ENCODE measurements around the gene EPB41L2.

EPB41L2 gene

GRCh38 chr6:130966344-130966980 is 96.6 kb downstream of the EPB41L2 start:
- Histone ChIP-seq H3K4me3 (no peak overlapping the region), H3K4me1 (peaks cover 5% of the 10 kb centered on the region), H3K9ac (no peak overlapping the region), H3K36me3 (peaks cover 5% of the 10 kb centered on the region; the same call in 1 of the 2 replicates), H3K4me2 (no peak overlapping the region), H3K27ac (no peak overlapping the region), H3K27me3 (no peaks in the 10 kb centered on the region), H3K9me3 (peaks cover 6% of the 10 kb centered on the region; the same call in 1 of the 2 replicates), H4K20me1 (peaks cover 34% of the 10 kb centered on the region; the same call in 1 of the 2 replicates)
- no peak for TF ChIP-seq Cebpa-rat (IDR thresholded peaks at IDR 0.05)

GRCh38 chr6:130965656-130966055 is 97.4 kb downstream of the EPB41L2 start:
- H3K27me3 ChIP-seq, result no peaks in the 10 kb centered on the region
- H3K9me3 ChIP-seq, result peaks cover 6% of the 10 kb centered on the region; the same call in 1 of the 2 replicates
- H3K4me3 ChIP-seq, result no peak overlapping the region
- H3K4me1 ChIP-seq, result peaks cover 9% of the 10 kb centered on the region
- H3K4me2 ChIP-seq, result no peak overlapping the region
- H3K9ac ChIP-seq, result no peak overlapping the region
- no peak for TF ChIP-seq Cebpa-rat (IDR thresholded peaks at IDR 0.05)
- H4K20me1 ChIP-seq, result peaks cover 29% of the 10 kb centered on the region; the same call in 1 of the 2 replicates
- peaks cover 5% of the 10 kb centered on the region; the same call in 1 of the 2 replicates for H3K36me3 ChIP-seq
- no peak overlapping the region for H3K27ac ChIP-seq

- Histone ChIP-seq H4K20me1 (peaks cover 23% of the 10 kb centered on the region; the same call in 1 of the 2 replicates), H3K36me3 (peaks cover 5% of the 10 kb centered on the region; the same call in 1 of the 2 replicates), H3K4me1 (peaks cover 9% of the 10 kb centered on the region), H3K9ac (no peak overlapping the region), H3K27ac (no peak overlapping the region), H3K27me3 (no peaks in the 10 kb centered on the region), H3K4me3 (no peak overlapping the region), H3K4me2 (no peak overlapping the region), H3K9me3 (peaks cover 6% of the 10 kb centered on the region; the same call in 1 of the 2 replicates)
- no peak for TF ChIP-seq Cebpa-rat (IDR thresholded peaks at IDR 0.05)
Observed at GRCh38 chr6:130964808-130965604, 98.0 kb downstream of the EPB41L2 start.

- Histone ChIP-seq H3K36me3 (peaks cover 5% of the 10 kb centered on the region; the same call in 1 of the 2 replicates), H4K20me1 (peaks cover 19% of the 10 kb centered on the region; the same call in 1 of the 2 replicates)
Observed at GRCh38 chr6:130964289-130964688, 98.8 kb downstream of the EPB41L2 start.

GRCh38 chr6:130962966-130963365 is 100.1 kb downstream of the EPB41L2 start:
- H3K4me2 ChIP-seq, result no peak overlapping the region
- no peak overlapping the region for H3K27ac ChIP-seq
- peaks cover 9% of the 10 kb centered on the region for H3K4me1 ChIP-seq
- no peak overlapping the region for H3K9ac ChIP-seq
- H4K20me1 ChIP-seq, result peaks cover 17% of the 10 kb centered on the region; the same call in 1 of the 2 replicates
- peaks cover 14% of the 10 kb centered on the region for H3K36me3 ChIP-seq
- H3K4me3 ChIP-seq, result no peak overlapping the region
- no peaks in the 10 kb centered on the region for H3K27me3 ChIP-seq
- peaks cover 17% of the 10 kb centered on the region for H3K9me3 ChIP-seq
- no peak for TF ChIP-seq Cebpa-rat (IDR thresholded peaks at IDR 0.05)

More at GRCh38 chr6:130964289-130964688, 98.8 kb downstream of the EPB41L2 start:
- TF ChIP-seq Cebpa-rat (IDR thresholded peaks at IDR 0.05), result no peak
- Histone ChIP-seq H3K9me3 (peaks cover 6% of the 10 kb centered on the region; the same call in 1 of the 2 replicates), H3K4me1 (peaks cover 9% of the 10 kb centered on the region), H3K4me2 (no peak overlapping the region), H3K9ac (no peak overlapping the region), H3K27me3 (no peaks in the 10 kb centered on the region), H3K27ac (no peak overlapping the region), H3K4me3 (no peak overlapping the region)

GRCh38 chr6:130961148-130961547 is 101.9 kb downstream of the EPB41L2 start:
- peaks cover 9% of the 10 kb centered on the region for H3K4me1 ChIP-seq
- no peak overlapping the region for H3K4me3 ChIP-seq
- H3K9ac ChIP-seq, result no peak overlapping the region
- H3K4me2 ChIP-seq, result peak overlapping the region; percentile 2; the same call in 1 of the 2 replicates
- TF ChIP-seq Cebpa-rat (IDR thresholded peaks at IDR 0.05), result no peak
- peaks cover 17% of the 10 kb centered on the region for H3K9me3 ChIP-seq
- H3K36me3 ChIP-seq, result peaks cover 18% of the 10 kb centered on the region
- no peaks in the 10 kb centered on the region for H3K27me3 ChIP-seq
- H4K20me1 ChIP-seq, result peaks cover 4% of the 10 kb centered on the region; the same call in 1 of the 2 replicates
- no peak overlapping the region for H3K27ac ChIP-seq

GRCh38 chr6:130959951-130960350 is 103.1 kb downstream of the EPB41L2 start:
- no peak for TF ChIP-seq Cebpa-rat (IDR thresholded peaks at IDR 0.05)
- no peaks in the 10 kb centered on the region for H4K20me1 ChIP-seq
- no peak overlapping the region for H3K9ac ChIP-seq
- H3K4me2 ChIP-seq, result no peak overlapping the region
- H3K4me3 ChIP-seq, result no peak overlapping the region
- H3K4me1 ChIP-seq, result peaks cover 9% of the 10 kb centered on the region
- no peaks in the 10 kb centered on the region for H3K27me3 ChIP-seq
- H3K36me3 ChIP-seq, result peaks cover 29% of the 10 kb centered on the region
- peaks cover 17% of the 10 kb centered on the region for H3K9me3 ChIP-seq
- no peak overlapping the region for H3K27ac ChIP-seq

- Histone ChIP-seq H3K4me2 (no peak overlapping the region), H3K9ac (no peak overlapping the region), H3K27me3 (no peaks in the 10 kb centered on the region), H3K36me3 (peaks cover 43% of the 10 kb centered on the region), H3K9me3 (peaks cover 17% of the 10 kb centered on the region), H3K4me3 (no peak overlapping the region), H3K27ac (no peak overlapping the region), H3K4me1 (peaks cover 9% of the 10 kb centered on the region), H4K20me1 (no peaks in the 10 kb centered on the region)
- no peak for TF ChIP-seq Cebpa-rat (IDR thresholded peaks at IDR 0.05)
Observed at GRCh38 chr6:130958468-130958867, 104.6 kb downstream of the EPB41L2 start.

- no peak overlapping the region for H3K27ac ChIP-seq
Observed at GRCh38 chr6:130955755-130956154, 107.3 kb downstream of the EPB41L2 start.

More at GRCh38 chr6:130955755-130956154, 107.3 kb downstream of the EPB41L2 start:
- Histone ChIP-seq H3K4me3 (no peak overlapping the region), H4K20me1 (no peaks in the 10 kb centered on the region), H3K9me3 (peaks cover 18% of the 10 kb centered on the region), H3K27me3 (no peaks in the 10 kb centered on the region), H3K9ac (no peak overlapping the region), H3K4me1 (no peaks in the 10 kb centered on the region), H3K4me2 (no peak overlapping the region), H3K36me3 (peaks cover 60% of the 10 kb centered on the region)
- TF ChIP-seq Cebpa-rat (IDR thresholded peaks at IDR 0.05), result no peak

Data from BLaER1 (cell line).